HEK293 (cell line): ENCODE data around the gene ZNF607.
A peak's percentile ranks its signal among the peaks of the same experiment; 100 is the strongest.

Experiments used
- CTCF ChIA-PET: fragments of 350-600 bp; formaldehyde crosslinking; extraction: SDS; loops from one replicate; lab custom pipeline; 2021; ENCODE audit warnings: antibody characterized with exemption; lab: Yijun Ruan, JAX
- POLR2A ChIA-PET: fragments of 300-600 bp; formaldehyde crosslinking; extraction: SDS; loops from one replicate; lab custom pipeline; 2020; ENCODE audit warnings: antibody characterized with exemption, inconsistent platforms; lab: Yijun Ruan, JAX
- H3K27ac ChIP-seq: fragments of 200-500 bp; sonication (Bioruptor generic); 2 replicates; pipeline ENCODE4 v1.5.1; 2014; ENCODE audit warnings: low read depth, low read length, control low read depth, inconsistent platforms; ENCODE audit errors: extremely low read depth
- H3K36me3 ChIP-seq, 2 experiments: fragments of 200-500 bp in 1 of 2; sonication (Bioruptor generic) in 1 of 2; 1 replicate in 1 of 2; 2 replicates in 1 of 2; pipeline ENCODE4 v1.5.1; 2014 to 2017; ENCODE audit warnings: inconsistent platforms in 2 of 2, low read length in 2 of 2; ENCODE audit not compliant: control insufficient read depth in 2 of 2, insufficient read depth in 1 of 2
- H3K4me1 ChIP-seq: fragments of 200-500 bp; sonication (Bioruptor generic); 2 replicates; pipeline ENCODE4 v1.5.1; 2014; ENCODE audit warnings: mild to moderate bottlenecking, low read length, inconsistent platforms; ENCODE audit not compliant: control insufficient read depth, insufficient read depth
- H3K4me3 ChIP-seq: 2 replicates; pipeline ENCODE4 v1.5.1; 2011; ENCODE audit warnings: low read depth, mild to moderate bottlenecking, control low read depth, low read length, moderate library complexity
- H3K9me3 ChIP-seq: fragments of 200-500 bp; sonication (Bioruptor generic); 2 replicates; pipeline ENCODE4 v1.5.1; 2014; ENCODE audit warnings: low read depth, low read length, inconsistent platforms; ENCODE audit not compliant: control insufficient read depth, insufficient read depth
- EGR2 ChIP-seq: fragments of 450-650 bp; formaldehyde crosslinking; IDR thresholded peaks from 2 replicates; pipeline ENCODE4 v1.5.1; 2016; ENCODE audit warnings: low read depth, missing biosample characterization, missing genetic modification characterization
- GLI4 ChIP-seq: fragments of 450-650 bp; formaldehyde crosslinking; IDR thresholded peaks from 2 replicates; pipeline ENCODE4 v1.5.1; 2016; ENCODE audit warnings: missing biosample characterization, missing genetic modification characterization
- KLF10 ChIP-seq: fragments of 450-650 bp; IDR thresholded peaks from 2 replicates; pipeline ENCODE4 v1.5.1; 2018; ENCODE audit warnings: missing biosample characterization, mild to moderate bottlenecking, missing genetic modification characterization
- RBAK ChIP-seq: fragments of 450-650 bp; formaldehyde crosslinking; IDR thresholded peaks from 2 replicates; pipeline ENCODE4 v1.5.1; 2016; ENCODE audit warnings: missing biosample characterization, missing genetic modification characterization
- ZBTB17 ChIP-seq: fragments of 450-650 bp; formaldehyde crosslinking; IDR thresholded peaks from 2 replicates; pipeline ENCODE4 v1.5.1; 2016; ENCODE audit warnings: missing biosample characterization, missing genetic modification characterization
- ZBTB48 ChIP-seq: fragments of 450-650 bp; formaldehyde crosslinking; IDR thresholded peaks from 2 replicates; pipeline ENCODE4 v1.5.1; 2016; ENCODE audit warnings: missing biosample characterization, missing genetic modification characterization
- ZFP69B ChIP-seq: fragments of 450-650 bp; formaldehyde crosslinking; IDR thresholded peaks from 2 replicates; pipeline ENCODE4 v1.5.1; 2016; ENCODE audit warnings: missing biosample characterization, missing genetic modification characterization
- ZNF10 ChIP-seq: fragments of 450-650 bp; formaldehyde crosslinking; IDR thresholded peaks from 2 replicates; pipeline ENCODE4 v1.5.1; 2017; ENCODE audit warnings: missing biosample characterization, missing genetic modification characterization
- ZNF138 ChIP-seq: fragments of 450-650 bp; formaldehyde crosslinking; IDR thresholded peaks from 2 replicates; pipeline ENCODE4 v1.5.1; 2016; ENCODE audit warnings: missing biosample characterization, missing genetic modification characterization, borderline replicate concordance
- ZNF221 ChIP-seq: fragments of 450-650 bp; formaldehyde crosslinking; IDR thresholded peaks from 2 replicates; pipeline ENCODE4 v1.5.1; 2017; ENCODE audit warnings: missing biosample characterization, missing genetic modification characterization, borderline replicate concordance
- ZNF354C ChIP-seq: fragments of 450-650 bp; formaldehyde crosslinking; IDR thresholded peaks from 2 replicates; pipeline ENCODE4 v1.5.1; 2016; ENCODE audit warnings: missing biosample characterization, missing genetic modification characterization, low read depth, borderline replicate concordance
- ZNF585B ChIP-seq: fragments of 450-650 bp; formaldehyde crosslinking; IDR thresholded peaks from 2 replicates; pipeline ENCODE4 v1.5.1; 2016; ENCODE audit warnings: missing biosample characterization, missing genetic modification characterization
- ZNF624 ChIP-seq: fragments of 450-650 bp; formaldehyde crosslinking; IDR thresholded peaks from 2 replicates; pipeline ENCODE4 v1.5.1; 2017; ENCODE audit warnings: missing biosample characterization, missing genetic modification characterization
- ZNF660 ChIP-seq: fragments of 450-650 bp; IDR thresholded peaks from 2 replicates; pipeline ENCODE4 v1.5.1; 2018; ENCODE audit warnings: missing biosample characterization, mild to moderate bottlenecking, missing genetic modification characterization
- ZNF677 ChIP-seq: fragments of 450-650 bp; IDR thresholded peaks from 2 replicates; pipeline ENCODE4 v1.5.0; 2018; ENCODE audit warnings: missing biosample characterization, mild to moderate bottlenecking, missing genetic modification characterization, moderate library complexity
- ZNF701 ChIP-seq: fragments of 450-650 bp; formaldehyde crosslinking; IDR thresholded peaks from 2 replicates; pipeline ENCODE4 v1.5.1; 2016; ENCODE audit warnings: missing biosample characterization, missing genetic modification characterization
- TF ChIP-seq, protein P1 (sequence below): fragments of 450-650 bp; formaldehyde crosslinking; IDR thresholded peaks from 2 replicates; pipeline ENCODE4 v1.5.1; 2016; ENCODE audit warnings: missing biosample characterization, missing genetic modification characterization
- TF ChIP-seq, protein P2 (sequence below): fragments of 450-650 bp; formaldehyde crosslinking; IDR thresholded peaks from 2 replicates; pipeline ENCODE4 v1.5.1; 2016; ENCODE audit warnings: missing biosample characterization, missing genetic modification characterization
- TF ChIP-seq, protein P3 (sequence below): fragments of 450-650 bp; formaldehyde crosslinking; optimal IDR thresholded peaks from 2 replicates; pipeline ENCODE3; 2016; ENCODE audit warnings: missing biosample characterization, mild to moderate bottlenecking, missing genetic modification characterization
- TF ChIP-seq, protein P4 (sequence below): fragments of 450-650 bp; formaldehyde crosslinking; IDR thresholded peaks from 2 replicates; pipeline ENCODE4 v1.5.1; 2016; ENCODE audit warnings: missing biosample characterization, missing genetic modification characterization
- TF ChIP-seq, protein P5 (sequence below): fragments of 450-650 bp; formaldehyde crosslinking; IDR thresholded peaks from 2 replicates; pipeline ENCODE4 v1.5.1; 2016; ENCODE audit warnings: missing biosample characterization, missing genetic modification characterization
- TF ChIP-seq, protein P6 (sequence below): fragments of 450-650 bp; formaldehyde crosslinking; IDR thresholded peaks from 2 replicates; pipeline ENCODE4 v1.5.1; 2016; ENCODE audit warnings: missing biosample characterization, missing genetic modification characterization
- TF ChIP-seq, protein P7 (sequence below): fragments of 450-650 bp; formaldehyde crosslinking; IDR thresholded peaks from 2 replicates; pipeline ENCODE4 v1.5.1; 2016; ENCODE audit warnings: missing biosample characterization, missing genetic modification characterization

Gene ZNF607

DNA sequence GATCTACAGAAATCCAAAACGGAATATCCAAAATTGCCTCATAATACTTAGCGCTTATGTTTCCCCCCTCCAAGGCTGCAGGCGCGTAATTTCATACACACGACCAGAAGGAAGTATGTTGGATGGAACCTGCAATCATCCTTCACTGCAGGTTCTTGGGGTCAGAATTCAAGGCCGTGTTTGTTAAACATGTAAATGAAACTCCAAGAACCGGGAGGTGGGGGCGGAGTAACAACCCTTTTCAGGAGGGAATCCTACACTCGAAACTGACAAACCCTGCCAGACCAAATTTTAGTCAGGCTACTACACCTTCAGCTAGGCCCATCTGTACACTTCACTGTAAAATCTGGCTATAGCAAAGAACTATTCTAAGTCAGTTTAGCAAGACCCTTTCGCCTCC lies 1.3 kb downstream of the ZNF607 start (continued):
- TF ChIP-seq ZBTB17 (tag by site-specific recombination) (no peak), ZNF10 (tag by site-specific recombination) (no peak), GLI4 (tag by site-specific recombination) (no peak), ZNF138 (no peak), ZBTB48 (tag by site-specific recombination) (no peak), RBAK (tag by site-specific recombination) (peak; percentile 8; the same call in 1 of the 2 replicates), ZNF221 (tag by site-specific recombination) (no peak), ZNF660 (tag by site-specific recombination) (no peak)
- TF ChIP-seq, protein P1, sequence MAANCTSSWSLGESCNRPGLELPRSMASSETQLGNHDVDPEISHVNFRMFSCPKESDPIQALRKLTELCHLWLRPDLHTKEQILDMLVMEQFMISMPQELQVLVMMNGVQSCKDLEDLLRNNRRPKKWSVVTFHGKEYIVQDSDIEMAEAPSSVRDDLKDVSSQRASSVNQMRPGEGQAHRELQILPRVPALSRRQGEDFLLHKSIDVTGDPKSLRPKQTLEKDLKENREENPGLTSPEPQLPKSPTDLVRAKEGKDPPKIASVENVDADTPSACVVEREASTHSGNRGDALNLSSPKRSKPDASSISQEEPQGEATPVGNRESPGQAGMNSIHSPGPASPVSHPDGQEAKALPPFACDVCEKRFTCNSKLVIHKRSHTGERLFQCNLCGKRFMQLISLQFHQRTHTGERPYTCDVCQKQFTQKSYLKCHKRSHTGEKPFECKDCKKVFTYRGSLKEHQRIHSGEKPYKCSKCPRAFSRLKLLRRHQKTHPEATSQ (tag by site-specific recombination): no peak
- TF ChIP-seq, protein P2, sequence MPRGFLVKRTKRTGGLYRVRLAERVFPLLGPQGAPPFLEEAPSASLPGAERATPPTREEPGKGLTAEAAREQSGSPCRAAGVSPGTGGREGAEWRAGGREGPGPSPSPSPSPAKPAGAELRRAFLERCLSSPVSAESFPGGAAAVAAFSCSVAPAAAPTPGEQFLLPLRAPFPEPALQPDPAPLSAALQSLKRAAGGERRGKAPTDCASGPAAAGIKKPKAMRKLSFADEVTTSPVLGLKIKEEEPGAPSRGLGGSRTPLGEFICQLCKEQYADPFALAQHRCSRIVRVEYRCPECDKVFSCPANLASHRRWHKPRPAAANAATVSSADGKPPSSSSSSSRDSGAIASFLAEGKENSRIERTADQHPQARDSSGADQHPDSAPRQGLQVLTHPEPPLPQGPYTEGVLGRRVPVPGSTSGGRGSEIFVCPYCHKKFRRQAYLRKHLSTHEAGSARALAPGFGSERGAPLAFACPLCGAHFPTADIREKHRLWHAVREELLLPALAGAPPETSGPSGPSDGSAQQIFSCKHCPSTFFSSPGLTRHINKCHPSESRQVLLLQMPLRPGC (tag by site-specific recombination): no peak

DNA sequence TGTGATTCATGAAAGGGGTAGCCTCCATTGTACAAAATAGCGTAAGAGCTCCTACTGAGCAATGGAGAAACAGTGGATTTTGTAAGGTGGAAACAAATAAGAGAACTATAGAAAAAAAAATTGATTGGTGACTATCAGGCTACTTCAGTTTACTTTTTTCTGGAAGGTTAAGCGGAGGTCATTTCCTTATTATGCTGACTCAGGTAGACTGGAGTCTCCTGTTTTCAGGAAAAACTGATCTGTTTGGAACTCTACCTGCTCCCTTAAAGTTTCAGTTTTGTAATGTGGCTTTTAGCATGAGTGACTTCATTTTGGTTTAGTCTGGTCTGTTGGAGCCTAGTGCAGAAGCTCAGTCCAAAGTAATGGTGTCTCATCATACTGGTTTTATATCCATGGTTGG lies 3.4 kb downstream of the ZNF607 start:
- peaks cover 30% of the 10 kb centered on the region for H3K9me3 ChIP-seq
- no peak for TF ChIP-seq ZNF677 (tag by site-specific recombination)
- TF ChIP-seq EGR2: no peak
- no peak for TF ChIP-seq ZNF354C (tag by site-specific recombination)
- TF ChIP-seq, protein P3, sequence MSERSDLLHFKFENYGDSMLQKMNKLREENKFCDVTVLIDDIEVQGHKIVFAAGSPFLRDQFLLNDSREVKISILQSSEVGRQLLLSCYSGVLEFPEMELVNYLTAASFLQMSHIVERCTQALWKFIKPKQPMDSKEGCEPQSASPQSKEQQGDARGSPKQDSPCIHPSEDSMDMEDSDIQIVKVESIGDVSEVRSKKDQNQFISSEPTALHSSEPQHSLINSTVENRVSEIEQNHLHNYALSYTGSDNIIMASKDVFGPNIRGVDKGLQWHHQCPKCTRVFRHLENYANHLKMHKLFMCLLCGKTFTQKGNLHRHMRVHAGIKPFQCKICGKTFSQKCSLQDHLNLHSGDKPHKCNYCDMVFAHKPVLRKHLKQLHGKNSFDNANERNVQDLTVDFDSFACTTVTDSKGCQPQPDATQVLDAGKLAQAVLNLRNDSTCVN (tag by site-specific recombination): no peak
- TF ChIP-seq KLF10: no peak
- TF ChIP-seq, protein P4, sequence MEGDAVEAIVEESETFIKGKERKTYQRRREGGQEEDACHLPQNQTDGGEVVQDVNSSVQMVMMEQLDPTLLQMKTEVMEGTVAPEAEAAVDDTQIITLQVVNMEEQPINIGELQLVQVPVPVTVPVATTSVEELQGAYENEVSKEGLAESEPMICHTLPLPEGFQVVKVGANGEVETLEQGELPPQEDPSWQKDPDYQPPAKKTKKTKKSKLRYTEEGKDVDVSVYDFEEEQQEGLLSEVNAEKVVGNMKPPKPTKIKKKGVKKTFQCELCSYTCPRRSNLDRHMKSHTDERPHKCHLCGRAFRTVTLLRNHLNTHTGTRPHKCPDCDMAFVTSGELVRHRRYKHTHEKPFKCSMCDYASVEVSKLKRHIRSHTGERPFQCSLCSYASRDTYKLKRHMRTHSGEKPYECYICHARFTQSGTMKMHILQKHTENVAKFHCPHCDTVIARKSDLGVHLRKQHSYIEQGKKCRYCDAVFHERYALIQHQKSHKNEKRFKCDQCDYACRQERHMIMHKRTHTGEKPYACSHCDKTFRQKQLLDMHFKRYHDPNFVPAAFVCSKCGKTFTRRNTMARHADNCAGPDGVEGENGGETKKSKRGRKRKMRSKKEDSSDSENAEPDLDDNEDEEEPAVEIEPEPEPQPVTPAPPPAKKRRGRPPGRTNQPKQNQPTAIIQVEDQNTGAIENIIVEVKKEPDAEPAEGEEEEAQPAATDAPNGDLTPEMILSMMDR (tag by site-specific recombination): no peak
- TF ChIP-seq ZNF585B: no peak
- TF ChIP-seq, protein P5, sequence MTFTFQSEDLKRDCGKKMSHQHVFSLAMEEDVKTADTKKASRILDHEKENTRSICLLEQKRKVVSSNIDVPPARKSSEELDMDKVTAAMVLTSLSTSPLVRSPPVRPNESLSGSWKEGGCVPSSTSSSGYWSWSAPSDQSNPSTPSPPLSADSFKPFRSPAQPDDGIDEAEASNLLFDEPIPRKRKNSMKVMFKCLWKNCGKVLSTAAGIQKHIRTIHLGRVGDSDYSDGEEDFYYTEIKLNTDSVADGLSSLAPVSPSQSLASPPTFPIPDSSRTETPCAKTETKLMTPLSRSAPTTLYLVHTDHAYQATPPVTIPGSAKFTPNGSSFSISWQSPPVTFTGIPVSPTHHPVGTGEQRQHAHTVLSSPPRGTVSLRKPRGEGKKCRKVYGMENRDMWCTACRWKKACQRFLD (tag by site-specific recombination): no peak
- TF ChIP-seq, protein P6, sequence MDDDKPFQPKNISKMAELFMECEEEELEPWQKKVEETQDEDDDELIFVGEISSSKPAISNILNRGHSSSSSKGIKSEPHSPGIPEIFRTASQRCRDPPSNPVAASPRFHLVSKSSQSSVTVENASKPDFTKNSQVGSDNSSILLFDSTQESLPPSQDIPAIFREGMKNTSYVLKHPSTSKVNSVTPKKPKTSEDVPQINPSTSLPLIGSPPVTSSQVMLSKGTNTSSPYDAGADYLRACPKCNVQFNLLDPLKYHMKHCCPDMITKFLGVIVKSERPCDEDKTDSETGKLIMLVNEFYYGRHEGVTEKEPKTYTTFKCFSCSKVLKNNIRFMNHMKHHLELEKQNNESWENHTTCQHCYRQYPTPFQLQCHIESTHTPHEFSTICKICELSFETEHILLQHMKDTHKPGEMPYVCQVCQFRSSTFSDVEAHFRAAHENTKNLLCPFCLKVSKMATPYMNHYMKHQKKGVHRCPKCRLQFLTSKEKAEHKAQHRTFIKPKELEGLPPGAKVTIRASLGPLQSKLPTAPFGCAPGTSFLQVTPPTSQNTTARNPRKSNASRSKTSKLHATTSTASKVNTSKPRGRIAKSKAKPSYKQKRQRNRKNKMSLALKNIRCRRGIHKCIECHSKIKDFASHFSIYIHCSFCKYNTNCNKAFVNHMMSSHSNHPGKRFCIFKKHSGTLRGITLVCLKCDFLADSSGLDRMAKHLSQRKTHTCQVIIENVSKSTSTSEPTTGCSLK (tag by site-specific recombination): no peak
- TF ChIP-seq ZNF10 (tag by site-specific recombination): no peak
- no peak for TF ChIP-seq ZNF701 (tag by site-specific recombination)
- TF ChIP-seq, protein P7, sequence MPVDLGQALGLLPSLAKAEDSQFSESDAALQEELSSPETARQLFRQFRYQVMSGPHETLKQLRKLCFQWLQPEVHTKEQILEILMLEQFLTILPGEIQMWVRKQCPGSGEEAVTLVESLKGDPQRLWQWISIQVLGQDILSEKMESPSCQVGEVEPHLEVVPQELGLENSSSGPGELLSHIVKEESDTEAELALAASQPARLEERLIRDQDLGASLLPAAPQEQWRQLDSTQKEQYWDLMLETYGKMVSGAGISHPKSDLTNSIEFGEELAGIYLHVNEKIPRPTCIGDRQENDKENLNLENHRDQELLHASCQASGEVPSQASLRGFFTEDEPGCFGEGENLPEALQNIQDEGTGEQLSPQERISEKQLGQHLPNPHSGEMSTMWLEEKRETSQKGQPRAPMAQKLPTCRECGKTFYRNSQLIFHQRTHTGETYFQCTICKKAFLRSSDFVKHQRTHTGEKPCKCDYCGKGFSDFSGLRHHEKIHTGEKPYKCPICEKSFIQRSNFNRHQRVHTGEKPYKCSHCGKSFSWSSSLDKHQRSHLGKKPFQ (tag by site-specific recombination): no peak
- no peak for TF ChIP-seq ZNF624 (tag by site-specific recombination)
- TF ChIP-seq ZFP69B (tag by site-specific recombination): no peak
- CTCF ChIA-PET: interaction anchor here (0.6 kb wide), 1 partner anchor 134 kb away, joined by 3 read pairs; no protein-coding TSS in a partner anchor
- no peak overlapping the region for H3K4me3 ChIP-seq
- H3K27ac ChIP-seq: no peak overlapping the region
- POLR2A ChIA-PET: no interaction called here
- peaks cover 6% of the 10 kb centered on the region for H3K4me1 ChIP-seq
- peaks cover 36 to 59% of the 10 kb centered on the region in 2 experiments for H3K36me3 ChIP-seq
